Measurements from ENCODE around the gene FIGLA. TPM values are rescaled to one million over a fixed set of nuclear protein-coding genes. Genes with fewer than 3 reads are reported as not detected.

FIGLA gene
- total RNA-seq, 1 donor from 2014 or later, result not detected

- DNase-seq (ENCODE audit: low read depth), result no peak
- Mint-ChIP-seq H3K9me3 (ENCODE audit: unreplicated experiment) (peaks cover 6% of the 10 kb centered on the region), H3K4me1 (ENCODE audit: low read depth, unreplicated experiment) (no peaks in the 10 kb centered on the region), H3K27ac (ENCODE audit: unreplicated experiment) (no peak overlapping the region), H3K4me3 (ENCODE audit: unreplicated experiment) (no peak overlapping the region), H3K27me3 (ENCODE audit: low read depth, unreplicated experiment) (peaks cover 39% of the 10 kb centered on the region), H3K36me3 (ENCODE audit: low read depth, unreplicated experiment) (no peaks in the 10 kb centered on the region)
- Histone ChIP-seq H3K27me3 (ENCODE audit: insufficient read depth, low read length) (peaks cover 29% of the 10 kb centered on the region), H3K79me2 (ENCODE audit: insufficient read depth, low read length) (no peaks in the 10 kb centered on the region), H3K4me1 (ENCODE audit: insufficient read depth, low read length) (no peaks in the 10 kb centered on the region), H3K9me3 (ENCODE audit: insufficient read depth, low read depth, low read length) (no peaks in the 10 kb centered on the region), H3K27ac (ENCODE audit: low read depth, low read length) (no peak overlapping the region), H4K20me1 (ENCODE audit: insufficient read depth, low read length) (no peaks in the 10 kb centered on the region), H3K4me2 (ENCODE audit: low read length) (no peak overlapping the region), H2AFZ (ENCODE audit: low read depth, low read length) (no peak overlapping the region), H3K36me3 (ENCODE audit: insufficient read depth, low read length) (no peaks in the 10 kb centered on the region), H3K9ac (ENCODE audit: low read length) (no peak overlapping the region), H3K4me3 (ENCODE audit: insufficient read depth, low read depth, low read length) (no peak overlapping the region)
- no peak for TF ChIP-seq EZH2 (IDR thresholded peaks at IDR 0.05; ENCODE audit: insufficient read depth, low read length)
- no peak for TF ChIP-seq CTCF (IDR thresholded peaks at IDR 0.05; ENCODE audit: insufficient read depth, low read depth, low read length)
- no peak for FAIRE-seq
Measured at GRCh38 chr2:70771446-70771845, 19.0 kb downstream of the FIGLA start.

GRCh38 chr2:70769450-70769849 is 21.0 kb downstream of the FIGLA start:
- Histone ChIP-seq H3K4me2 (ENCODE audit: low read length) (no peak overlapping the region), H3K9ac (ENCODE audit: low read length) (no peak overlapping the region), H2AFZ (ENCODE audit: low read depth, low read length) (no peak overlapping the region), H3K27me3 (ENCODE audit: insufficient read depth, low read length) (peaks cover 37% of the 10 kb centered on the region), H3K4me3 (ENCODE audit: insufficient read depth, low read depth, low read length) (no peak overlapping the region), H3K4me1 (ENCODE audit: insufficient read depth, low read length) (no peaks in the 10 kb centered on the region), H3K27ac (ENCODE audit: low read depth, low read length) (no peak overlapping the region), H3K36me3 (ENCODE audit: insufficient read depth, low read length) (no peaks in the 10 kb centered on the region), H3K79me2 (ENCODE audit: insufficient read depth, low read length) (no peaks in the 10 kb centered on the region), H3K9me3 (ENCODE audit: insufficient read depth, low read depth, low read length) (no peaks in the 10 kb centered on the region), H4K20me1 (ENCODE audit: insufficient read depth, low read length) (no peaks in the 10 kb centered on the region)
- FAIRE-seq (no peak), DNase-seq (ENCODE audit: low read depth) (no peak)
- TF ChIP-seq CTCF (IDR thresholded peaks at IDR 0.05; ENCODE audit: insufficient read depth, low read depth, low read length), result no peak
- TF ChIP-seq EZH2 (IDR thresholded peaks at IDR 0.05; ENCODE audit: insufficient read depth, low read length), result peak; percentile 0
- H3K9me3 Mint-ChIP-seq (ENCODE audit: unreplicated experiment), result peaks cover 6% of the 10 kb centered on the region
- no peaks in the 10 kb centered on the region for H3K36me3 Mint-ChIP-seq (ENCODE audit: low read depth, unreplicated experiment)
- no peak overlapping the region for H3K27ac Mint-ChIP-seq (ENCODE audit: unreplicated experiment)
- no peak overlapping the region for H3K4me3 Mint-ChIP-seq (ENCODE audit: unreplicated experiment)
- peaks cover 49% of the 10 kb centered on the region for H3K27me3 Mint-ChIP-seq (ENCODE audit: low read depth, unreplicated experiment)
- no peaks in the 10 kb centered on the region for H3K4me1 Mint-ChIP-seq (ENCODE audit: low read depth, unreplicated experiment)

GRCh38 chr2:70768590-70769085 is 21.8 kb downstream of the FIGLA start:
- peaks cover 2% of the 10 kb centered on the region for H3K9me3 Mint-ChIP-seq (ENCODE audit: unreplicated experiment)
- H2AFZ ChIP-seq (ENCODE audit: low read depth, low read length), result no peak overlapping the region

More at GRCh38 chr2:70768590-70769085, 21.8 kb downstream of the FIGLA start:
- H3K4me2 ChIP-seq (ENCODE audit: low read length), result peak overlapping the region; percentile 57
- no peaks in the 10 kb centered on the region for H3K36me3 ChIP-seq (ENCODE audit: insufficient read depth, low read length)
- no peak overlapping the region for H3K4me3 ChIP-seq (ENCODE audit: insufficient read depth, low read depth, low read length)
- no peak for FAIRE-seq
- TF ChIP-seq EZH2 (IDR thresholded peaks at IDR 0.05; ENCODE audit: insufficient read depth, low read length), result no peak
- no peak for TF ChIP-seq CTCF (IDR thresholded peaks at IDR 0.05; ENCODE audit: insufficient read depth, low read depth, low read length)
- no peak overlapping the region for H3K27ac Mint-ChIP-seq (ENCODE audit: unreplicated experiment)
- DNase-seq (ENCODE audit: low read depth), result no peak
- H3K9ac ChIP-seq (ENCODE audit: low read length), result no peak overlapping the region
- H3K36me3 Mint-ChIP-seq (ENCODE audit: low read depth, unreplicated experiment), result no peaks in the 10 kb centered on the region
- peak overlapping the region; percentile 64 for H3K4me3 Mint-ChIP-seq (ENCODE audit: unreplicated experiment)
- H3K9me3 ChIP-seq (ENCODE audit: insufficient read depth, low read depth, low read length), result no peaks in the 10 kb centered on the region
- H3K79me2 ChIP-seq (ENCODE audit: insufficient read depth, low read length), result no peaks in the 10 kb centered on the region
- H3K4me1 ChIP-seq (ENCODE audit: insufficient read depth, low read length), result no peaks in the 10 kb centered on the region
- peaks cover 37% of the 10 kb centered on the region for H3K27me3 ChIP-seq (ENCODE audit: insufficient read depth, low read length)
- no peaks in the 10 kb centered on the region for H3K4me1 Mint-ChIP-seq (ENCODE audit: low read depth, unreplicated experiment)
- H3K27ac ChIP-seq (ENCODE audit: low read depth, low read length), result no peak overlapping the region
- H4K20me1 ChIP-seq (ENCODE audit: insufficient read depth, low read length), result no peaks in the 10 kb centered on the region
- H3K27me3 Mint-ChIP-seq (ENCODE audit: low read depth, unreplicated experiment), result peaks cover 48% of the 10 kb centered on the region

Measured in astrocyte (in vitro differentiated cells and primary cell).